Glomerular visceral epithelial cell (primary cell): ENCODE measurements around the gene KNOP1.

Experiments used
- DNase-seq: peaks from one replicate; pipeline ENCODE4 v3.0.0-alpha.2; 2016; ENCODE audit errors: extremely low spot score

The KNOP1 gene

GRCh38 chr16:19717741-19718623 lies at the start of gene KNOP1, which contains the start of gene IQCK:
Gene KNOP1, minus strand, starts transcription at chr16:19718227. Its CDS starts 3,192 bp downstream, at chr16:19715035.
Gene IQCK, plus strand, starts transcription at chr16:19718271. Its CDS starts 36 bp downstream, at chr16:19718307.
- peak; percentile 90 for DNase-seq

GRCh38 chr16:19767497-19767896 lies 49.5 kb upstream of the KNOP1 start:
- DNase-seq = no peak

- no peak for DNase-seq
Measured at GRCh38 chr16:19766988-19767387, 49.0 kb upstream of the KNOP1 start.

- no peak for DNase-seq
Measured at GRCh38 chr16:19766554-19766884, 48.5 kb upstream of the KNOP1 start.

- no peak for DNase-seq
Measured at GRCh38 chr16:19765860-19766553, 48.0 kb upstream of the KNOP1 start.

GRCh38 chr16:19760356-19761060 lies 42.5 kb upstream of the KNOP1 start:
- DNase-seq = no peak

- DNase-seq = no peak
Measured at GRCh38 chr16:19757762-19758595, 40.0 kb upstream of the KNOP1 start.

GRCh38 chr16:19757026-19757425 lies 39.0 kb upstream of the KNOP1 start:
- DNase-seq = no peak

- DNase-seq = no peak
Measured at GRCh38 chr16:19755268-19755667, 37.2 kb upstream of the KNOP1 start.

GRCh38 chr16:19754644-19755036 lies 36.6 kb upstream of the KNOP1 start:
- DNase-seq = no peak

- DNase-seq = peak; percentile 1
Measured at GRCh38 chr16:19753815-19754643, 36.0 kb upstream of the KNOP1 start.

- no peak for DNase-seq
Measured at GRCh38 chr16:19751478-19752385, 33.7 kb upstream of the KNOP1 start.

GRCh38 chr16:19749571-19750080 lies 31.6 kb upstream of the KNOP1 start:
- no peak for DNase-seq

- DNase-seq = no peak
Measured at GRCh38 chr16:19748389-19749168, 30.6 kb upstream of the KNOP1 start.

GRCh38 chr16:19746561-19746960 lies 28.5 kb upstream of the KNOP1 start:
- peak; percentile 16 for DNase-seq

- no peak for DNase-seq
Measured at GRCh38 chr16:19745286-19746010, 27.4 kb upstream of the KNOP1 start.

- DNase-seq = no peak
Measured at GRCh38 chr16:19744670-19745069, 26.6 kb upstream of the KNOP1 start.

- no peak for DNase-seq
Measured at GRCh38 chr16:19743816-19744159, 25.8 kb upstream of the KNOP1 start.
